Type B pancreatic cell (in vitro differentiated cells): ENCODE measurements around the gene KCNMB2. TPM values are rescaled to one million over a fixed set of nuclear protein-coding genes. Genes with fewer than 3 reads are reported as not detected.
"Not testable (repeated sequence)": the region's sequence is repeated elsewhere in the genome, so short reads cannot be mapped to it uniquely, and the experiment has no call there.

Source experiments
- DNase-seq: peaks from one replicate; pipeline ENCODE4 v3.0.0; 2021; ENCODE audit warnings: mixed read lengths; ENCODE audit not compliant: unreplicated experiment; ENCODE audit errors: extremely low spot score
- H3K27ac Mint-ChIP-seq: 2 replicates; pipeline ENCODE4 v1.8.0; 2021; ENCODE audit warnings: mild to moderate bottlenecking, mixed read lengths
- H3K27me3 Mint-ChIP-seq: 2 replicates; pipeline ENCODE4 v1.8.0; 2021; ENCODE audit warnings: mixed read lengths
- H3K36me3 Mint-ChIP-seq: 2 replicates; pipeline ENCODE4 v1.8.0; 2021; ENCODE audit warnings: mixed read lengths
- H3K4me1 Mint-ChIP-seq: one replicate; pipeline ENCODE4 v1.8.0; 2021; ENCODE audit warnings: mixed read lengths; ENCODE audit not compliant: unreplicated experiment
- H3K4me3 Mint-ChIP-seq: 2 replicates; pipeline ENCODE4 v1.8.0; 2021; ENCODE audit warnings: mild to moderate bottlenecking, mixed read lengths
- H3K9me3 Mint-ChIP-seq: 2 replicates; pipeline ENCODE4 v1.8.0; 2021; ENCODE audit warnings: mixed read lengths
- total RNA-seq: library from RNA; stranded (reverse); gene quantifications from 2 replicates; pipeline ENCODE4 v1.2.1, GENCODE V29; 2021; ENCODE audit warnings: low replicate concordance
- TF ChIP-seq, protein P1 (sequence below): fragments of 200-600 bp; sonication (generic); conservative IDR thresholded peaks from 2 replicates; pipeline ENCODE4 v1.5.0; 2021; ENCODE audit warnings: antibody characterized with exemption, mild to moderate bottlenecking

KCNMB2 gene
- total RNA-seq, 1 donor from 2014 or later = 1.3 TPM

DNA sequence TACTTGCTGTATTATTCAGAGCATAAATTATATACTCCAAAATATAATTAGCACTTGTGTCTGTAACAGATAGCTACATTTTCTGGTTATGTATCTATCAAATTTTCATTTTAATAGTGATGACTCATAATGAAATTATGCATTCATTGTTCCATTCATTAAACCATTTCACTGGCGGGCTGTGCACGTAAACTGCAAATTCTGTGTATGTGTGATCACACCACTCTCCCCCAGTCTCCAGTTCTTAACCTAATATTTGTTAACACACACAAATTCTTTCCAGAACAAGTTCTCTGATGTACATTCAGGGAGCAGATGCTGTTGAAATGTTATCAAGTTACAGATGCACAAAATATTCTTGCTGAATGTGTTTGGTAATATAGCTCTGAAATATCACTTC, 3.8 kb upstream of the KCNMB2 start:
- H3K36me3 Mint-ChIP-seq = no peaks in the 10 kb centered on the region
- peaks cover 29% of the 10 kb centered on the region for H3K4me1 Mint-ChIP-seq
- DNase-seq = no peak
- H3K4me3 Mint-ChIP-seq = no peak overlapping the region
- H3K9me3 Mint-ChIP-seq = no peaks in the 10 kb centered on the region
- peak overlapping the region; percentile 19 for H3K27ac Mint-ChIP-seq
- TF ChIP-seq, protein P1, sequence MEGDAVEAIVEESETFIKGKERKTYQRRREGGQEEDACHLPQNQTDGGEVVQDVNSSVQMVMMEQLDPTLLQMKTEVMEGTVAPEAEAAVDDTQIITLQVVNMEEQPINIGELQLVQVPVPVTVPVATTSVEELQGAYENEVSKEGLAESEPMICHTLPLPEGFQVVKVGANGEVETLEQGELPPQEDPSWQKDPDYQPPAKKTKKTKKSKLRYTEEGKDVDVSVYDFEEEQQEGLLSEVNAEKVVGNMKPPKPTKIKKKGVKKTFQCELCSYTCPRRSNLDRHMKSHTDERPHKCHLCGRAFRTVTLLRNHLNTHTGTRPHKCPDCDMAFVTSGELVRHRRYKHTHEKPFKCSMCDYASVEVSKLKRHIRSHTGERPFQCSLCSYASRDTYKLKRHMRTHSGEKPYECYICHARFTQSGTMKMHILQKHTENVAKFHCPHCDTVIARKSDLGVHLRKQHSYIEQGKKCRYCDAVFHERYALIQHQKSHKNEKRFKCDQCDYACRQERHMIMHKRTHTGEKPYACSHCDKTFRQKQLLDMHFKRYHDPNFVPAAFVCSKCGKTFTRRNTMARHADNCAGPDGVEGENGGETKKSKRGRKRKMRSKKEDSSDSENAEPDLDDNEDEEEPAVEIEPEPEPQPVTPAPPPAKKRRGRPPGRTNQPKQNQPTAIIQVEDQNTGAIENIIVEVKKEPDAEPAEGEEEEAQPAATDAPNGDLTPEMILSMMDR = no peak
- peaks cover 13% of the 10 kb centered on the region for H3K27me3 Mint-ChIP-seq

DNA sequence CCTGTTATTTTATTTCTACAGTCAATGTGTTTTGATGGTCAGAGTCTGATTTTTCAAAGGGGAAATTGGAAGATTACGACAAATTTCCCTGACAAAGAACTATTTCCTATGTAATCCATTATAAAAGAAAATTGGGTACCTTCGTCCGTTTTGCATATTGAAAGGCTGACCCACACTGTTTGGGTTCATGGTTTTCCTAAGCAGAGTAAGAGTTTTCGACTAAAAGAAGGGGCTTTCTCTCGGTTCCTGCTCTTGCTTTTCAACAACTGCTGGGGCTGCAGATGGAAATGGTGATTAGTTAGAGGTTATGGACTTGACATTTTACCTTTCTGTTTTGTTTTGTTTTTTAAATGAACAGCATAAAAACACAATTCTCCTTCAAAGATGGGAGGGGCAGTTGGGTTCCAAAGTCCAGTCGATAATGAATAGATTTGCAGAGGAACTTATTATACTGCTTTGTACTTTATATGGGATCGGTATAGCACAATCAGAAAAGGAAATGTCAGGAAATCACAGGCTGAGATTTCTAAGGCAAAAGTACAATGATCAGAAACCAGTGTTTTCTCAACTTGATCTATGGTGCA, 978 bp downstream of the KCNMB2 start:
- Mint-ChIP-seq H3K4me1 (peaks cover 31% of the 10 kb centered on the region), H3K27me3 (peaks cover 13% of the 10 kb centered on the region), H3K4me3 (peak overlapping the region; percentile 84), H3K9me3 (no peaks in the 10 kb centered on the region), H3K27ac (no peak overlapping the region), H3K36me3 (no peaks in the 10 kb centered on the region)
- TF ChIP-seq, protein P1 = no peak
- DNase-seq = no peak

DNA sequence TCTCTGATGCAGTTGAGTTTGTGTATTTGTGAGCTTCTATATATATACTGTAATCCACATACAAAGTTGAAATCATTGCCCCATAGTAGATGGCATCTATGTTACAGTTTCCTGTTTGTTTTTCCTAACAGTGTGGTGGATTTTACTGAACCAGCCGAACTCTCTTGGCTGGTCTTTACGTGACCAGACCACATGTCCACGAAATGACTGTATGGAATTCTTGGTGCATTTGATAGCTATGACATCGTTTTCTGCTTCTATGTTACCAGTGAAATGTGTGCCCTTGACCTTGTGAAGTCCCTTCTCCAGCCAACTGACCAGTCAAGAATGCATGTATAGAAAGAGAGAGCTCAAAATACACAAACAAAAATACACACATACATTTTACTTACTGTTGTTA, 1.8 kb downstream of the KCNMB2 start:
- DNase-seq = no peak
- no peak overlapping the region for H3K4me3 Mint-ChIP-seq
- H3K9me3 Mint-ChIP-seq = no peaks in the 10 kb centered on the region
- peaks cover 12% of the 10 kb centered on the region for H3K27me3 Mint-ChIP-seq
- TF ChIP-seq, protein P1 = no peak
- H3K27ac Mint-ChIP-seq = no peak overlapping the region
- H3K36me3 Mint-ChIP-seq = no peaks in the 10 kb centered on the region
- peaks cover 25% of the 10 kb centered on the region for H3K4me1 Mint-ChIP-seq

DNA sequence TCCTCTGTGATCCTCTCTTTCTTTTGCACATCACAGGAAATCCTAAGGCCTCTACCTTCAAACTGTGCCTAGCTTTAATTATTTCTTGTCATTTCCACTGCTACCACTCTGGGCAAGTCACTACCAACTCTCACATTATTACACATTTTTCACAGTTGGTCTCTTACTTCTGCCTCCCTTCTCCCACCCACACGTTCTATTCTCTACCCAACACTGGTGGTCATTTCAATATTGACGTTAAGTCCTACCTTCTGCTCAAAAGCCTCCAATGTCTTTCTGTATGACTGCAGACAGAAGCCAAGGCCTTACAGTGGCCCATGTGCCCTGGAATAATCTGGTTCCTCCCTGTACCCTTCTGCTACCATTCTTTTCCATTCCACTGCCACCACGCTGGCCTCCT, 3.9 kb downstream of the KCNMB2 start:
- Mint-ChIP-seq H3K27ac (no peak overlapping the region), H3K27me3 (peaks cover 7% of the 10 kb centered on the region)

DNA sequence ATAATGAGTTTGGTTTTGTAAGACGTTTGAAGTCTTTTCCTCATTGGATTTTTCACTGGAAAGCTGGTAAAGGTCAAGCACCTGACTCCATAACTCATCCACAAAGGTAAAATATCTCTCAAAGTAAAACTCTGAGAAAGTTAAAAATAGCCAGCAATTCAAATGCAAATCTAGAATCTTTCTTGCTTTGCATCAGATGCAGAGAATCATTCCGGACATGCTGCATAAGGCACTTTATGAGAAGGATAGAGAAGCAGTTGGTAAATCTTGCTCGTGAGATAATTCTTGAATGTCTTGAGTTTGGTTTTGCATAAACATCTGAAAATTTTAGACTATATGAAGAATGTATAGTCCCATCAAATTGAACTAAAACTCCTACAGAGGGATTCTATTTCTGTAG, 9.1 kb downstream of the KCNMB2 start:
- TF ChIP-seq, protein P1 = no peak
- H3K4me3 Mint-ChIP-seq = no peak overlapping the region

More for the DNA sequence above, 3.9 kb downstream of the KCNMB2 start:
- no peaks in the 10 kb centered on the region for H3K36me3 Mint-ChIP-seq
- TF ChIP-seq, protein P1 = no peak
- DNase-seq = no peak
- no peaks in the 10 kb centered on the region for H3K9me3 Mint-ChIP-seq
- peaks cover 19% of the 10 kb centered on the region for H3K4me1 Mint-ChIP-seq
- no peak overlapping the region for H3K4me3 Mint-ChIP-seq

DNA sequence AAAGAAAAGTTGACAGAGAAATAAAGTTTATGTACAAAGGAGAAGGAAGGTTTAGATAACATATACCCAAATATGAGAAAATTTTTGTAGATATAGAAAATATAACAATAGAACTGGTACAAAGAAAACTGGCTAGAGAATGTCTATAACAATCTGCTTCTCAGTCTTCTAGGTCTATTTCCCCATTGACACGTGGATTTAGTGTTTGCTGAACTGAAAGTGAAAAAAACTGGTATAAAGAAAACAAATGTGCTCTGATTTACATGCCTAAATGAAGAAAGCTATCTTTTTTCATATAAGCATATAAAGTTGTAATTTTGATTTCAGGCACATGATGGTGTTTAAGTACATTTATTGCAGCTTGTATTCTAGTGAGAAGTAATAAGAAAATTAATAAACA, 9.8 kb downstream of the KCNMB2 start:
- H3K4me3 Mint-ChIP-seq = no peak overlapping the region
- no peaks in the 10 kb centered on the region for H3K27me3 Mint-ChIP-seq
- H3K36me3 Mint-ChIP-seq = no peaks in the 10 kb centered on the region
- no peaks in the 10 kb centered on the region for H3K4me1 Mint-ChIP-seq
- TF ChIP-seq, protein P1 = no peak
- H3K9me3 Mint-ChIP-seq = no peaks in the 10 kb centered on the region
- no peak for DNase-seq
- no peak overlapping the region for H3K27ac Mint-ChIP-seq

More for the DNA sequence above, 9.1 kb downstream of the KCNMB2 start:
- DNase-seq = no peak
- no peaks in the 10 kb centered on the region for H3K27me3 Mint-ChIP-seq
- no peaks in the 10 kb centered on the region for H3K4me1 Mint-ChIP-seq
- H3K27ac Mint-ChIP-seq = no peak overlapping the region
- H3K36me3 Mint-ChIP-seq = no peaks in the 10 kb centered on the region
- no peaks in the 10 kb centered on the region for H3K9me3 Mint-ChIP-seq

DNA sequence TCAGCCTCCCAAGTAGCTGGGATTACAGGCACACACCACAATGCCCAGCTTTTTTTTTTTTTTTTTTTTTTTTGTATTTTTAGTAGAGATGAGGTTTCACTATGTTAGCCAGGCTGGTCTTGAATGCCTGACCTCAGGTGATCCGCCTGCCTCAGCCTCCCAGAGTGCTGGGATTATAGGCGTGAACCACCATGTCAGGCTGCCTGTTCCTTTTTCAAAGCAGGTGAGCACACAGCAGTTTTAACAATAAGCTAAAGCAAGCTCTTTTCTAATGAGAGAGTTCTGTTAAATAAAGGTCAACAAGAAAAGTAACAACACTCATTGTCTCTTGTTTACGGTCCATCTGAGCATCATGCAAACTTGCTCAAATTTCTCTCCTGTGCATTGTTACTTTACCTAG, 13.2 kb downstream of the KCNMB2 start:
- H3K4me3 Mint-ChIP-seq, H3K27ac Mint-ChIP-seq, H3K27me3 Mint-ChIP-seq, DNase-seq, H3K4me1 Mint-ChIP-seq, H3K9me3 Mint-ChIP-seq, H3K36me3 Mint-ChIP-seq: not testable (repeated sequence)
